GM18508 (cell line): ENCODE results near the gene EXO5.
"Not testable (repeated sequence)": the region's sequence is repeated elsewhere in the genome, so short reads cannot be mapped to it uniquely, and the experiment has no call there.

Experiments used
- ATAC-seq: cut with Tn5 transposase; IDR thresholded peaks from one replicate; pipeline ENCODE4 v1.9.1; 2021; ENCODE audit warnings: moderate number of reproducible peaks; ENCODE audit not compliant: insufficient read depth, unreplicated experiment

The EXO5 gene, protein sequence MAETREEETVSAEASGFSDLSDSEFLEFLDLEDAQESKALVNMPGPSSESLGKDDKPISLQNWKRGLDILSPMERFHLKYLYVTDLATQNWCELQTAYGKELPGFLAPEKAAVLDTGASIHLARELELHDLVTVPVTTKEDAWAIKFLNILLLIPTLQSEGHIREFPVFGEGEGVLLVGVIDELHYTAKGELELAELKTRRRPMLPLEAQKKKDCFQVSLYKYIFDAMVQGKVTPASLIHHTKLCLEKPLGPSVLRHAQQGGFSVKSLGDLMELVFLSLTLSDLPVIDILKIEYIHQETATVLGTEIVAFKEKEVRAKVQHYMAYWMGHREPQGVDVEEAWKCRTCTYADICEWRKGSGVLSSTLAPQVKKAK

DNA sequence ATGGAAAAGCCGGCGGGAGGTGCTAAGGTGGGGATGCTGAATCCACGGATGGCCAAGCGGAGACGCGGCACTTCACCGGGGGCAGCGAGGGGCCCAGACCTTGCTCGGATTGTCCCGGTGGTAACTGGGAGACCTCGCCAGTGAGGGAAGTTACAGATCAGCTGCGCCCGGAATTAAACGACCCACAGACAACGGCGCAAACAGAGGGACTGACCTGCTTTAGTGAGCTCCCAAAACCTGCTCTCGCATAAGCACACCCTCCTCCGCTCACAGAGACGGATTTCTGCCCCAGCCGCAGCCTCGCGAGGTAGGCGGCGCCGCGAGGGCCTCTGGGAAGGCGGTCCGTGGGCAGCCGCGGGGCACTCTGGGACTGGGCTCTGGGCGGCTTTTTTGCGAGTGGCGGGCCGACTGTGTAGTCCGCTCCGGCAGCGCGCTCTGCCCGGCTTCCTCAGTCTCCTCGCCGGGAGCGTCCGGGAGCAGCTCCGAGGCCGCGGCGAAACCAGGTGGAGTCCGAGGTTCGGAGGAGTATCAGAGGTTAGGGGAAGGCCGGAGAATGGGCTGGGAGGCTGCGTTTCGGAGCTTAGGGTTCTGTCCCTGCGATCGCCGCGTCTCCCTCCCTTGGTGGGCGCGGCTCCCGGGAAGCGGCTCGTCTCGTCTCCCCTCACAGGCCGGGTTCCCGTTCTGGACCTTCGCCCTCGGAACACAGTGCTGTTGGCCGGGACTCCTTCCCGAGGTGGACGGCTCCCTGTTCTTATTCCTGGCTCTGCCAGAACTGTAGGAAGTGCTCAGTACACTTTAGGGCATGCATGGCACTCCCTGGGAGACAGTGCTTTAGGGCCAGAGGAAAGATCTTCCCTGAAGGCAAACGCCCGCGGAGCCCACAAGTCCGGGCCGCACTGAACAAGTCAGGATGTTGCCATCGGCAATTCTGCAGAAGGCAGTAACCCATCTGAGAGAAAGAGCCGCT is at the start of gene EXO5:
Gene EXO5, plus strand, starts transcription at position 393 of the 967 bp plus-strand sequence. CDS start 5,778 bp downstream, outside the sequence.
- ATAC-seq, result no peak

DNA sequence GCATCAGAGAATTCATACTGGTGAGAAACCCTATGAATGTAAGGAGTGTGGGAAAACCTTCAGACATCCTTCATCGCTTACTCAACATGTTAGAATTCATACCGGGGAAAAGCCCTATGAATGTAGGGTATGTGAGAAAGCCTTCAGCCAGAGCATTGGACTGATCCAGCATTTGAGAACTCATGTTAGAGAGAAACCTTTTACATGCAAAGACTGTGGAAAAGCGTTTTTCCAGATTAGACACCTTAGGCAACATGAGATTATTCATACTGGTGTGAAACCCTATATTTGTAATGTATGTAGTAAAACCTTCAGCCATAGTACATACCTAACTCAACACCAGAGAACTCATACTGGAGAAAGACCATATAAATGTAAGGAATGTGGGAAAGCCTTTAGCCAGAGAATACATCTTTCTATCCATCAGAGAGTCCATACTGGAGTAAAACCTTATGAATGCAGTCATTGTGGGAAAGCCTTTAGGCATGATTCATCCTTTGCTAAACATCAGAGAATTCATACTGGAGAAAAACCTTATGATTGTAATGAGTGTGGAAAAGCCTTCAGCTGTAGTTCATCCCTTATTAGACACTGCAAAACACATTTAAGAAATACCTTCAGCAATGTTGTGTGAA is 45.5 kb upstream of the EXO5 start:
- ATAC-seq, result no peak

DNA sequence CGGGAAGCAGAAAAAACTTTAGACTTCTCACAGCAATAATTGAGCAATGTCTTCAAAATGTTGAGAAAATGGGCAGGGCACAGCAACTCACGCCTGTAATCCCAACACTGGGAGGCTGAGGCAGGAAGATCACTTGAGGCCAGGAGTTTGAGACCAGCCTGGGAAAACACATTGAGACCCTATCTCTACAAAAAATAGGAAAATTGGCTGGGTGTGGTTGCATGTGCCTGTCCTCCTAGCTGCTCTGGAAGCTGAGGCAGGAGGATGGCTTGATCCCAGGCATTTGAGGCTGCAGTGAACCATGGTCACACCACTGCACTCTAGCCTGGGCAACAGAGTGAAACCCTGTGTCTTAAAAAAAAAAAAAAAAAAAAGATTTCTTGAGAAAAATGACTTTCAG is 39.2 kb upstream of the EXO5 start:
- no peak for ATAC-seq

DNA sequence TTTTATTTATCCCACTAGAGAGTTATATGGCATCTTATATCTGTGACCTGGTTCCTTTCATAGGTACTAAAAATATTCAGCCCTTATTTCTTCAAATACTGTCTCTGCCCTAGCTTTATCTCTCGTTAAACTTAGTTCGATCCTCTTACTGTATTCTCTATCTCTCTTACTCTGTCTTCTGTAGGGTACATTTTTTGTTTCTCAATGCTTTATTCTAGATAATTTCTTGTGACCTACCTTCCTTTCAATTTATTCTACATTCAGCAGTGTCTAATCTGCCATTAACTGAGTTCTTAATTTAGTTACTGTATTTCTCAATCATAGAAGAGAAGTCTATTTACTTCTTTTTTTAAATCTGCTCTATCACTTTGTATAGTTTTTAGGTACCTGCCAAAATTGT is 33.3 kb upstream of the EXO5 start:
- ATAC-seq, result no peak

DNA sequence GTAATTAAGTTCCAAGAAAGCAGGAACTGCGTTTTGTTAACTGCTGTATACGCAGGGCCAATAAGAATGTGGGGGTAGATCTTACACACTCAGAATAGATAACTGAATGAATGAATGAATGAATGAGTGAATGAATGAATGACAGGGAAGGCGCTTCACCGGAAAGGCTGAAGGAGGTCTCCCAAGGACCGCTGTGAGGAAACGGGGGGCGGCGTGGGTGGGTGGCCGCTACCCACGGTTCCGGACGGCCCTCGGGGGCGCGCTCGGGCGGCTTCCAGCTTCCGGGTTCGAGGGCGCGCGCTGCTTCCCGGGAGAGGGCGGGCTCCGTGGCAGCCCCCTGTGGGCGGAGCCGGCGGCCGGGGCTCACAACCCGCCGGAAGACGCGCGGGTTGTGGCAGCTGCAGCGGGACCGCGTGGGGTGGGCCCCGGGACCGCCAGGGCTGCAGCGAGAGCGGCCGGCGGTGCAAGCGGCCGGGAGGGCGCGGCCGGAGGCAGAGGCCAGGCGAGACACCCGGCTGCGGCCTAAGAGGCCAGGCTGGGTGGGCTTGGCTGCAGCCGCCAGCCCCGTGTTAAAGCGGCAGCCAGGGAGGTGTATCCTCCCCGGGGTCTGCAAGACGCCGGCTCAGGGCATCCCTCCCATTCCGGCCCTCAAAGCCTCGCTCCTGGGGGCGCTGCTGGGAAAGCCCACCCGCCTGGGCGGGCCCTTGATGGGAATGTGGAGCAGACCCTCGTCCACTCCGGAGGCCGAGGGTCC is 31.5 kb upstream of the EXO5 start, which contains the start of gene ZFP69:
Gene ZFP69, plus strand, starts transcription at position 367 of the 754 bp plus-strand sequence. CDS start 2,072 bp downstream, outside the sequence.
- ATAC-seq, result no peak

DNA sequence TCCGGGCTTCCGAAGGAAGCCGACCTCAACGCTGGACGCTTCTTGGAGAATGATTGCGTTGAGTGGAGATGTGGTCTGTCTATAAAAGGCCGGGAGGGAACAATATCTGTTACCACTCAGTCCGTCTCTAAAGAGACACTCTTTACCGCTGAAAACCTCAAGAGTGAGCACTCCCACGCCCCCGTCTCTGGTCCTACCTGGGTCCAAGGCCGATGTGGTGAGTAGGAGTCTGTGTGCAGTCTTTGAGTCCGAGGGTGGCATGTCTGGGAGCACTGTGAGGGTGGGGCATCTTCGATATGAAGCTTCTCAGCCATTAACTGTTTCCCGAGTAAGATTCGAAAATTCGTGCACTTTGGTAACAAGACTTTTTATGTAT is 30.9 kb upstream of the EXO5 start:
- no peak for ATAC-seq

DNA sequence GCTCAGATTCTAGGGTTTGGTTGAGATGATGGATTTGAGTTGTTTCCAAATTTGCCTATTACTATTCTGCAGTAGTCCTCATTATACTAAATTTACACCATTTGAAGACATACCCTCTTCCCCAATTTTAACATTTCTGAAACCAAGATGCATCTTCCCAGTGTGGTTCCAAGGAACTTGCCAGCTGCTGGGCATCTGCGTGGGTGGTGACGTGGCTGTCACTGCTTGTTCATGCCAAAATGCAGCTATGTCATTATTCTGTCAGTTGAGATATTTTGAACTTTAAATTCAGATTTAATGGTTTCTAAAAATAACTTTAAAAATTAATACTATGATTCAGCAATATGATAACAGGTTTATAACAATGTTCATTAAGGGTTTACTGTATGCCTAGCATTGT is 30.3 kb upstream of the EXO5 start:
- no peak for ATAC-seq

DNA sequence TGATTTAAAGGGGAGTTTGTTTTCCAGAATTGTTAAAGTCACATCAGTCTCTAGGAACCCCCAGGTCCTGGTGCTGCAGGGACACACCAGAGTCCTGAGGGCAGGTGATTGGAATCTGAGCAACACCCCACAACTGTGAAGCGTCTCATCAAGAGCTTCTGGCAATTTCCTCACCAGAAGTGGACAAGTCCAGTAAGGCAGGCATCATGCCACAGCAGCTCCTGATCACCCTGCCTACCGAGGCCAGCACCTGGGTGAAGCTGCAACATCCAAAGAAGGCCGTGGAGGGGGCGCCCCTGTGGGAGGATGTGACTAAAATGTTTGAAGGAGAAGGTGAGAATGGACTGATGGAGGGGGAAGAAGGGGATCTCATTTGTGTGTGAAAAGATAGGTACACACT is 29.4 kb upstream of the EXO5 start:
- no peak for ATAC-seq

DNA sequence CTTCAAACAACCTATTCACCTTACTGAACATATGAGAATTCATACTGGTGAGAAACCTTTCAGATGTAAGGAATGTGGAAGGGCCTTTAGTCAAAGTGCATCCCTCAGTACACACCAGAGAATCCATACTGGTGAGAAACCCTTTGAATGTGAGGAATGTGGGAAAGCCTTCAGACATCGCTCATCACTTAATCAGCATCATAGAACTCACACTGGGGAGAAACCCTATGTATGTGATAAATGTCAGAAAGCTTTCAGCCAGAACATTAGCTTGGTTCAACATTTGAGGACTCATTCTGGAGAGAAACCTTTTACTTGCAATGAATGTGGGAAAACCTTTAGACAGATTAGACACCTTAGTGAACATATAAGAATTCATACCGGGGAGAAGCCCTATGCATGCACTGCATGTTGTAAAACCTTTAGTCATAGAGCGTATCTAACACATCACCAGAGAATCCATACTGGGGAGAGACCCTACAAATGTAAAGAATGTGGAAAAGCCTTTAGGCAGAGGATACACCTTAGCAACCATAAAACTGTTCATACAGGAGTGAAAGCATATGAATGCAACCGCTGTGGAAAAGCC is 13.2 kb upstream of the EXO5 start:
- ATAC-seq, result no peak

DNA sequence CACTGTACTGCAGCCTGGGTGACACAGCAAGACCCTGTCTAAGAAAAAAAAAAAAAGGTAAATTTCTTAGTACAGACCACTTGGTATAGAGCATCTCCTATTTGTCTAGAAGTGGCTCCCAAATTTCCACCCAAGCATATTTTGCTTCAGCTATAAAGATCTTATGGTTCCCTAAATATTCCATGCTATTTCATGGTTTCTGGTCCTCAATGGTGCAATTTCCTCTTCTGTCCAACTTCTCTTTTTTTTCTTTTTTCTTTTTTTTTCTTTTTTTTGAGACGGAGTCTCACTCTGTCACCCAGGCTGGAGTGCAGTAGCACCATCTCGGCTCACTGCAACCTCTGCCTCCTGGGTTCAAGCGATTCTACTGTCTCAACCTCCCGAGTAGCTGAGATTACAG is 5.9 kb upstream of the EXO5 start:
- ATAC-seq, result not testable (repeated sequence)

DNA sequence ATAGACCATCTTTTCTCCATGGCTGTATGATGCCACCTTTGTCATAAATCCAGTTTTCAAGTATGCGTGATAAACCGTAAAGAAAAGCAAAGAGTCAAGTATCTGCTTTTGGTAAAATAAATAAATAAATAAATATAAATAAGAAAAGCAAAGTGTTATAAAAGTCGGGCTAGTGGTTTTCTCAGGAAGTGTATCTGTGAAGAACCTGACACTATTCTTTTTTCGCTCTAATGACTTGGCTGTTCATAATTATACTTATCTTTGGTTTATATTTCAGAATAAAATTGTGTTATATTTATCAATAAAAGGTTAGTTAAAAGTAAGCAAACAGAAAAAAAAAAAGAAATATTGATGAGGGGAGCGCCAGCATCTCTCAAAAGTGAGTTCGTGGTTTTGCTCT is 594 bp upstream of the EXO5 start:
- no peak for ATAC-seq

DNA sequence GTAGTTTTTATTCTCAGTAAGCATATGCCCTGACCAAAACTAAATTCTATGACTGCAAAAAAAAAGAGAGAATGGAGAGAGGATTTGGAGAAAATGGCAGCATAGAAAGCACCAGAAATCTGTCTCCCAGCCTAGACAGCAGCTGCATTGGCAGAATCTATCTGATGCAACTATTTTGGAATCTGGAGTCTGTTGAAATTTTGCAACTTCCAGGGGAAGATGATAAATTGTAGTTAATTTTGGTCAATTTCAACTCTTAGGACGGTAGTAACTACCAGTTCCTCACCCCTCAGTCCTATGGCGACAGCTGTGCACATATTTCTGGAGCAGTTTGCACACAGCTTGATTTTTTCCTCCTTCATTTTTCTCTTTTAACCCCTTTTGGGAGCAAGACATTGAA is 10.9 kb downstream of the EXO5 start:
- ATAC-seq, result no peak

DNA sequence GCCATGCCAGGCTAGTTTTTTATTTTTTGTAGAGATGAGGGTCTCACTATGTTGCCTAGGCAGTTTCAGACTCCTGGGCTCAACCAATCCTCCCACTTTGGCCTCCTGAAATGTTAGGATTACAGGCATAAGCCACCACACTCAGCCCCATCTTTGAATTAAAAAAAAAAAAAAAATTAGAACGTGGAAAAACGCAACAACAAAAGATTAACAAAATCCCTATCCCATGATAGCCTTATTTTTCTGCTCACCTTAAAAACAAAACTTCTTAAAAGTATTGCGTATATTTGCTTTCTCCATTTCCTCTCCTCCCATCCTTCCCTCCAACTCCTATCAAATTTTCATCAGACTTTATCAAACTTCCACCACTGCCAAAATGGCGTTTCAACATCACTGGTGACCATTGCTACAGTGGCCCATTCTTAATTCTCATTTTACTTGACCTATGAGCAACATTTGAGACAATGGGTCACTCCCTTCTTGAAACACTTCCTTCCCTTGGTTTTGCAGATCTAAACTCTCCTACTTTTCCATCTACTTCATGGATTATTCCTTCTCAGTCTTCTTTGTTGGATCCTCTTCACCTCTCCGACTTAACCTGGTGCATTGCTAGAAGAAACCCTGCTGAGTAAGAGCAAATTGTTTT is 22.3 kb downstream of the EXO5 start:
- ATAC-seq, result no peak

DNA sequence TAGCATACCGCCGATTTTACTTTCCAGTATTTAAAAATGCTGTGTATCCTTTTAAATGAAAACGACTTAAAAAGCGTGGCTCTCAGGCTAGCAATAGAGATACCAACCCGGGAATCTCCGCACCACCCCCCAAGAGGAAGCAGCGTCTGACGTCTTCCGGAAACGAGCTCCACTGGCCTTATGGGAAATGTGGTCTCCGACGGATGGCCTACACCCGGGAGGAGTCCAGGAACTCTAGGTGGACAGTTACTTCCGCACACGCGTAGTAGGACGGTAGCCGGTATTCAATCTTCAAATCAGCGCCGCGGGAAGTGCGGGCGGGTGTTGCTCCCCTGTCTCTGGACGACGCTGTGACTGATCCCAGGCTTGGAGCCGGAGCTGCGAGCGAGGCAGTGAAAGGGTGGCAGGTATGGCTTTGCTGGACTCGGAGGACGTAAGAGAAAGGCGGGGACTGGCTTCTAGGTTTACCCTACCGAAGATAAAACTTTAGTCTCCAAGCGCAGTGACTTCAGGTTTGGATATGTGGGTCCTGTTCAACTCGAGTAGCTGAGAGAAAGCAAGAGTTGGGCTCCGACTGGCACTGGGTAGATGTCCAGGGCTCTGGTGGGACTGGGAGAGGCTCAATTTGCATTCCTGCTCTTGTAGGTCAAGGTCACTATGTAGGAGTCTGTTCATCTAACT is 23.0 kb downstream of the EXO5 start, which contains the start of gene ZNF684:
Gene ZNF684, plus strand, starts transcription at position 257 of the 681 bp plus-strand sequence. CDS start 1,530 bp downstream, outside the sequence.
- peak; percentile 79 for ATAC-seq

DNA sequence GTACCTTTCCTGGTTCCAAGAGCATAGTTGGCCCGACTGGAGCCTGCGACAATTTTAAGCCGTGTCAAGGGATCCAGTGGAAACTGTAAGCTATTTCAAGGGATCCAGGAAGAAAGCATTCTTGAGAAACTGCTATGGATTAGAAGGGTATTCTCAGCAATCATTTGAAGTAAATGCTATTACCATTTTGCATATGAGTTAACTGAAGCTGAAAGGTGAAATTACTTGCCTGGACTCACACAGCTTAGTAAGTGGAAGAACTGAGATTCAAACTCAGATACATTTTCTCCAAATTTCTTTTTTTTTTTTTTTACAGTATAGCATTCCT is 23.5 kb downstream of the EXO5 start:
- no peak for ATAC-seq

DNA sequence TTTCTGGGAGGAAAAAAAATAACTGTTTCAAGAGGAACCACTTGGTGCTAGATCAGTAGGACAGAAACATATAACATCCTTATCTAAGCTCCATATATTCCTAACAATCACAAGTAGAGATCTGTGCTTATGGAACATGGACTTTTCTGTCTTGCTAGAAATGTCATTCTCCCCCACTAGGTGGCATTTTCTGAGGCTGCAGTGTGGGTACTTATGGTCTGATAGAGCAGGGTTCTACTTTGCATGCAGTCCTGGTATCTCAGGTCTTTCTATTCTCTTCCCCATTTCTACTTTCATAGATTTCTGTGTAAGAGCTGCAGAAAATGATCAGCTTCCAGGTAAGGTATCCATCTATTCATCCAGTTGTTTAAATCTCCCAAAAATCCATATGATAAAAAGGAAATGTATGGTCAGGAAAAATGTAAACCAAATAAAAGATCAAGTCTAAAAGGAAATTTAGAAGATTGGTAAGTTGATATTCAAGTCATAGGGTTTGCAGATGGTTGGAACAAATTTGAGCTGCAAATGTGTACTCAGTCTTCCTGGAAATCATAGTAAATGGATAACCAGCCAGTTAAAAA is 24.4 kb downstream of the EXO5 start:
- no peak for ATAC-seq

DNA sequence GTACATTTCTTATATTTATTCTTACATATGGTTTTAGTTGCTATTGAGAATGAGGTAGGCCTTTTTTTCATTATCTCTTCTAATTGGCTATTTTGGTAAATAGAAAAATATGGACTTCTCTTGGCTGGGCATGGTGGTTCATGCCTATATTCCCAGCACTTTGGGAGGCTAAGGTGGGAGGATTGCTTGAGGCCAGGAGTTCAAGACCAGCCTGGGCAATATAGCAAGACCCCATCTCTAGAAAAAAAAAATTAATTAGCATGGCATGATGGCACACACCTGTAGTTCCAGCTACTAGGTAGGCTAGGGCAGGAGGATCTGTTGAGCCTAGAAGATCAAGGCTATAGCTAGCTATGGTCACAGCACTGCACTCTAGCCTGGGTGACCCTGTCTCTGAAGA is 26.0 kb downstream of the EXO5 start:
- no peak for ATAC-seq

DNA sequence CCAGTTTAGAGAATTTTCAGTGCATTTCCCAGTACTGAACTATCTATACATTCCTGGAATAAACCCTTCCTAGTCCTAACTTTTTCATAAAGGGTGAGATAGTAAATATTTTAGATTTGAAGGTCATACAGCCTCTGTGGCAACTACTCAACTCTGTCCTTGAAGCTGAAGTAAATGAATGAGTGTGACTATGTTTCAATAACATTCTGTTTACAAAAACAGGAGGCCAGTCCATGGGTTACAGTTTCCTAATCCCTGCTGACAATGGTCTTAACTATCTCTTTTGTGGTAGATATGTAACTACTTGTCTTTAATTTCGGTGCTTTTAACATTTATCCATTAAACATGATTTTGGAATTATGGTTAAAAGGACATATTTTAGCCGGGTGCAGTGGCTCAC is 27.2 kb downstream of the EXO5 start:
- ATAC-seq, result no peak
